Mesendoderm (in vitro differentiated cells): Measurements from ENCODE around the gene MGMT.

Experiments
- DNase-seq: peaks from one replicate; pipeline ENCODE4 v3.0.0; 2013
- H2AK5ac ChIP-seq: 2 replicates; pipeline ENCODE4 v1.6.1; 2013; ENCODE audit warnings: low read length, inconsistent platforms
- H2BK120ac ChIP-seq: 2 replicates; pipeline ENCODE4 v1.6.1; 2013; ENCODE audit warnings: low read depth, mild to moderate bottlenecking, low read length, moderate library complexity, mixed read lengths
- H2BK15ac ChIP-seq: replicated peaks from 2 replicates; pipeline ENCODE4 v1.6.1; 2013; ENCODE audit warnings: low read depth, mild to moderate bottlenecking, moderate library complexity
- H2BK5ac ChIP-seq: 2 replicates; pipeline ENCODE4 v1.6.1; 2013; ENCODE audit warnings: low read length, inconsistent platforms
- H3K18ac ChIP-seq: 2 replicates; pipeline ENCODE4 v1.6.1; 2013; ENCODE audit warnings: mild to moderate bottlenecking, low read length, mixed read lengths
- H3K23ac ChIP-seq: one replicate; pipeline ENCODE4 v1.6.1; 2013; ENCODE audit warnings: low read length
- H3K27ac ChIP-seq: 2 replicates; pipeline ENCODE4 v1.5.1; 2013; ENCODE audit warnings: low read depth, mild to moderate bottlenecking, inconsistent platforms, low read length, moderate library complexity
- H3K27me3 ChIP-seq: 2 replicates; pipeline ENCODE4 v1.6.1; 2013; ENCODE audit warnings: low read length, control low read depth, mild to moderate bottlenecking, inconsistent platforms; ENCODE audit not compliant: insufficient read depth, poor library complexity
- H3K36me3 ChIP-seq: 2 replicates; pipeline ENCODE4 v1.6.1; 2013; ENCODE audit warnings: low read length, inconsistent platforms; ENCODE audit not compliant: control insufficient read depth, insufficient read depth
- H3K4ac ChIP-seq: one replicate; pipeline ENCODE4 v1.6.1; 2013; ENCODE audit warnings: low read depth, mild to moderate bottlenecking, low read length, moderate library complexity
- H3K4me1 ChIP-seq: 2 replicates; pipeline ENCODE4 v1.6.1; 2013; ENCODE audit warnings: low read depth, low read length, inconsistent platforms; ENCODE audit not compliant: control insufficient read depth
- H3K4me2 ChIP-seq: 2 replicates; pipeline ENCODE4 v1.6.1; 2013; ENCODE audit warnings: low read length
- H3K4me3 ChIP-seq: 2 replicates; pipeline ENCODE4 v1.5.1; 2013; ENCODE audit warnings: mild to moderate bottlenecking, low read length
- H3K56ac ChIP-seq: one replicate; pipeline ENCODE4 v1.6.1; 2013; ENCODE audit warnings: low read length
- H3K79me1 ChIP-seq: 2 replicates; pipeline ENCODE4 v1.6.1; 2013; ENCODE audit warnings: low read length, inconsistent platforms
- H3K79me2 ChIP-seq: 2 replicates; pipeline ENCODE4 v1.6.1; 2013; ENCODE audit warnings: mild to moderate bottlenecking, low read length; ENCODE audit not compliant: control insufficient read depth, insufficient read depth
- H3K9ac ChIP-seq: 2 replicates; pipeline ENCODE4 v1.6.1; 2013; ENCODE audit warnings: low read length, inconsistent platforms
- H4K5ac ChIP-seq: one replicate; pipeline ENCODE4 v1.6.1; 2013; ENCODE audit warnings: low read length
- H4K8ac ChIP-seq: one replicate; pipeline ENCODE4 v1.6.1; 2013; ENCODE audit warnings: low read depth, mild to moderate bottlenecking, control low read depth, low read length, moderate library complexity
- WGBS: extraction: QIAGEN DNeasy Blood & Tissue Kit; methylation state at CpG from one replicate; pipeline ENCODE4 v1.1.7; 2013; ENCODE audit warnings: low lambda C conversion rate, missing lambda C conversion rate; ENCODE audit not compliant: insufficient coverage; ENCODE audit errors: extremely low coverage; 5-methylcytosine and 5-hydroxymethylcytosine counted together

Gene MGMT

DNA sequence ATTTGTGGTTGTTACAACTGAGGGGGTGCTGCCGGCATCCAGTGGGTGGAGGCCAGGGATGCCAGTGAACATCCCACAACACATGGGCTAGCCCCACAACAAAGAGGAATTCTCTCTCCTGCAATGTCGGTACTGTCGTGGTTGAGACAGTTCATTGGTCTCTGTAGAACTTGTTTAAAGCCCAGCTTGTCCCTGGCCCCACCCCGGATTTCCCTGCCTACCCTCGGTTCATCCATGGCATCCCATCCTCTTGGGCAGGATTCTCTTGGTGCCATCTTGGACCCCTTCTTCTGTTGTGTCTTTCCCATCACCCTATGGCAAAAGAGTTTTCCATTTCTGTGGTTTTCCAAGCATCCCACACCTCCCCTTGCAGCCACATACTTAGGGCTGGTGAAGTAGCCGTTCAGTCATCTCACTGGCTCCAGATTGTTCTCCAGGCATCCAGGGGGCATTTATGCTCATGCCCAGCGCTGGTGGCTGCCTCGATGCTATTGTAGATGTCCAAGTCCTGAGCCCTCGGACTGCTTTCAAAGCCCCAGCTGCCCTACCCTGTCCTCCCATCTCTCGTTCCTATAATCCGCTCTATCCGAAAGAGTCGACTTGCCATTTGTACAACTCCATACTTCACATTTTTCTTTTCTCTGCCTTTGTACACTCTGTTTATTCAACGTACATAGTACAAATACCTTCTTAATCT is 39.2 kb downstream of the MGMT start:
- Histone ChIP-seq H3K36me3 (no peaks in the 10 kb centered on the region), H3K4me2 (no peak overlapping the region), H2BK120ac (no peak overlapping the region), H3K4ac (no peak overlapping the region), H2AK5ac (no peak overlapping the region), H3K79me2 (no peaks in the 10 kb centered on the region), H3K27ac (no peak overlapping the region), H2BK5ac (no peak overlapping the region), H4K8ac (no peak overlapping the region), H3K23ac (no peak overlapping the region), H2BK15ac (no peak overlapping the region), H3K27me3 (no peaks in the 10 kb centered on the region), H3K4me3 (no peak overlapping the region), H4K5ac (no peak overlapping the region), H3K56ac (no peak overlapping the region), H3K9ac (no peak overlapping the region), H3K18ac (no peak overlapping the region), H3K4me1 (no peaks in the 10 kb centered on the region), H3K79me1 (peaks cover 4% of the 10 kb centered on the region)
- no peak for DNase-seq
- 100% methylated on average over 1 of the region's 14 CpGs for WGBS

DNA sequence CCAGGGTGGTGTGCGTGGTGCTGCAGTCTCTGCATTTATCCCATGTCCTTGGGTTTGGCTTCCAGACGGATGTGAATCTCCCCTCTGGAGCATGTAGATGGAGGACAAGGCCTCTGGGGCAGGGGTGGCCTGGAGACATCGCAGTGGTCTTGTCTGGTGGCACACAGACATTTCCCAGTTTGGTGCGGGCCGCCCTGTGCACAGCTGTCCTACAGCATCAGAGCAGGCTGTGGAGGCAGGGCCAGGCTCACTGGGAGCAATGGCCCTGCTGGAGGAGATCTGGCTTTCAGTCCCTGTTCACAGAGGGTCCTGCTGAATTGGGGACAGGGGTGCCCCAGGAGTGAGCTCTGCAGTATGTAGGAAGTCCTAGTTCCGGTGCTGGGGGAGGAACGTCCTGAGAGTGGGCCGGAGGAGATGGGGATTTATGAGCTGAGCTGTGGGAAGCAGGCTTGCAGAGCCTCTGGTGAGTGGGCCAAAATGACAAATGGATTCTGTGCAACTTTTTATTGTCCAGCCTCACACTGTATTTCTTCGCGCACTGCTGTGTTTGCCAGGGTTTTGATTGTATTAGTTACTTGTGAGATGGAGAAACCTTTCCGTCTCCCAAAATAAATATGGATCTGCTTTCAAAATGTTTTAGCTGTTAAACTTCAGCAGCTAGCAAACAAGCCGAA is 40.3 kb downstream of the MGMT start:
- WGBS: no CpG with 5 or more reads among the region's 12 CpGs
- H3K23ac ChIP-seq: no peak overlapping the region
- H3K4me2 ChIP-seq: no peak overlapping the region
- no peak overlapping the region for H3K4ac ChIP-seq
- H3K4me3 ChIP-seq: no peak overlapping the region
- H3K9ac ChIP-seq: no peak overlapping the region
- no peak overlapping the region for H2BK5ac ChIP-seq
- no peak overlapping the region for H3K18ac ChIP-seq
- no peak overlapping the region for H2AK5ac ChIP-seq
- no peaks in the 10 kb centered on the region for H3K79me2 ChIP-seq
- peaks cover 4% of the 10 kb centered on the region for H3K79me1 ChIP-seq
- H3K36me3 ChIP-seq: no peaks in the 10 kb centered on the region
- no peak overlapping the region for H4K5ac ChIP-seq
- H4K8ac ChIP-seq: no peak overlapping the region
- H3K27me3 ChIP-seq: no peaks in the 10 kb centered on the region
- H3K27ac ChIP-seq: no peak overlapping the region
- DNase-seq: no peak
- H2BK15ac ChIP-seq: no peak overlapping the region
- no peak overlapping the region for H2BK120ac ChIP-seq
- no peak overlapping the region for H3K56ac ChIP-seq
- H3K4me1 ChIP-seq: no peaks in the 10 kb centered on the region

- DNase-seq: no peak
- no peaks in the 10 kb centered on the region for H3K27me3 ChIP-seq
- no CpG with 5 or more reads among the region's 12 CpGs for WGBS
Observed at GRCh38 chr10:129509155-129509554, 42.1 kb downstream of the MGMT start.

GRCh38 chr10:129509835-129510234 is 42.8 kb downstream of the MGMT start:
- H3K4me1 ChIP-seq: no peaks in the 10 kb centered on the region
- no peak overlapping the region for H4K8ac ChIP-seq
- H3K9ac ChIP-seq: no peak overlapping the region
- no peak overlapping the region for H2AK5ac ChIP-seq
- H3K18ac ChIP-seq: no peak overlapping the region
- H4K5ac ChIP-seq: no peak overlapping the region
- H3K23ac ChIP-seq: no peak overlapping the region
- no peaks in the 10 kb centered on the region for H3K27me3 ChIP-seq
- no peak overlapping the region for H2BK15ac ChIP-seq
- H3K79me1 ChIP-seq: peaks cover 4% of the 10 kb centered on the region
- no peak overlapping the region for H3K4me2 ChIP-seq
- H2BK5ac ChIP-seq: no peak overlapping the region
- DNase-seq: no peak
- no peak overlapping the region for H3K27ac ChIP-seq
- WGBS: no CpG with 5 or more reads among the region's 8 CpGs
- H3K4ac ChIP-seq: no peak overlapping the region
- no peak overlapping the region for H3K4me3 ChIP-seq
- H3K36me3 ChIP-seq: no peaks in the 10 kb centered on the region
- no peaks in the 10 kb centered on the region for H3K79me2 ChIP-seq
- no peak overlapping the region for H3K56ac ChIP-seq
- no peak overlapping the region for H2BK120ac ChIP-seq

More at GRCh38 chr10:129509155-129509554, 42.1 kb downstream of the MGMT start:
- no peak overlapping the region for H2AK5ac ChIP-seq
- no peaks in the 10 kb centered on the region for H3K36me3 ChIP-seq
- H3K27ac ChIP-seq: no peak overlapping the region
- H3K9ac ChIP-seq: no peak overlapping the region
- H4K8ac ChIP-seq: no peak overlapping the region
- H4K5ac ChIP-seq: no peak overlapping the region
- no peak overlapping the region for H3K4ac ChIP-seq
- H2BK120ac ChIP-seq: no peak overlapping the region
- H3K18ac ChIP-seq: no peak overlapping the region
- peaks cover 4% of the 10 kb centered on the region for H3K79me1 ChIP-seq
- no peak overlapping the region for H2BK5ac ChIP-seq
- H3K56ac ChIP-seq: no peak overlapping the region
- H3K4me1 ChIP-seq: no peaks in the 10 kb centered on the region
- H2BK15ac ChIP-seq: no peak overlapping the region
- no peak overlapping the region for H3K23ac ChIP-seq
- no peaks in the 10 kb centered on the region for H3K79me2 ChIP-seq
- no peak overlapping the region for H3K4me3 ChIP-seq
- no peak overlapping the region for H3K4me2 ChIP-seq

DNA sequence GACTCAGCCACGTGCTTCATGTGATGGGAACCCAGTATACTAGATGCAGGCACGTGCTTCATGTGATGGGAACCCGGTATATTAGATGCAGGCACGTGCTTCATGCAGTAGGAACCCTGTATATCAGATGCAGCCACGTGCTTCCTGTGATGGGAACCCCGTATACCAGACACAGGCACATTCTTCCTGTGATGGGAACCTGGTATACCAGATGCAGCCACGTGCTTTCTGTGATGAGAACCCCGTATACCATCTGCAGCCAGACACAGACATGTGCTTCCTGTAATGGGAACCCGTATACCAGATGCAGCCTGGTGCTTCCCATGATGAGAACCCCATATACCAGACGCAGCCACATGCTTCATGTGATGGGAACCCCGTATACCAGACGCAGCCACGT is 44.0 kb downstream of the MGMT start:
- no peak overlapping the region for H3K27ac ChIP-seq

More for the DNA sequence above, 44.0 kb downstream of the MGMT start:
- H3K4ac ChIP-seq: no peak overlapping the region
- no peak for DNase-seq
- H2BK120ac ChIP-seq: no peak overlapping the region
- H3K4me1 ChIP-seq: no peaks in the 10 kb centered on the region
- H2AK5ac ChIP-seq: no peak overlapping the region
- H3K27me3 ChIP-seq: no peaks in the 10 kb centered on the region
- no peaks in the 10 kb centered on the region for H3K79me2 ChIP-seq
- H3K56ac ChIP-seq: no peak overlapping the region
- H3K18ac ChIP-seq: no peak overlapping the region
- H3K23ac ChIP-seq: no peak overlapping the region
- H3K36me3 ChIP-seq: no peaks in the 10 kb centered on the region
- no CpG with 5 or more reads among the region's 13 CpGs for WGBS
- H4K8ac ChIP-seq: no peak overlapping the region
- no peak overlapping the region for H2BK5ac ChIP-seq
- peaks cover 4% of the 10 kb centered on the region for H3K79me1 ChIP-seq
- no peak overlapping the region for H2BK15ac ChIP-seq
- H3K9ac ChIP-seq: no peak overlapping the region
- H3K4me2 ChIP-seq: no peak overlapping the region
- no peak overlapping the region for H3K4me3 ChIP-seq
- H4K5ac ChIP-seq: no peak overlapping the region
